ENCODE measurements around the gene SLC34A1. TPM values are rescaled to one million over a fixed set of nuclear protein-coding genes. Genes with fewer than 3 reads are reported as not detected.
"Not testable (repeated sequence)": the region's sequence is repeated elsewhere in the genome, so short reads cannot be mapped to it uniquely, and the experiment has no call there.

Gene SLC34A1
- total RNA-seq, 1 experiment from 2014 or later: 0.28 TPM

DNA sequence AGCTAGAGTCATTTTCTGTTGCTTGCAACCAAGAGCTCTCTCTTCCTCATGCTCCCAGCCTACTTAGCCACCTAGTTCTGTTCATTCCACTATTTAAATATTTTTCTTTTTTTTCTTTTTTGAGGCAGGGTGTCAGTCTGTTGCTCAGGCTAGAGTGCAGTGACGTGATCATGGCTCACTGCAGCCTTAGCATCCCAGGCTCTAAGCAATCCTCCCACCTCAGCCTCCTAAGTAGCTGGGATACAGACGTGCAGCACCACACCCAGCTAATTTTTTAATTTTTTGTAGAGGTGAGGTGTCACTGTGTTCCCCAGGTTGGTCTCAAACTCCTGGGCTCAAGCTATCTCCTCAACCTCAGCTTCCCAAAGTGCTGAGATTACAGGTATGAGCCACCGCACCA is 30.2 kb downstream of the SLC34A1 start:
- no peak overlapping the region for H3K4me2 ChIP-seq
- intact Hi-C loops (cut with micrococcal nuclease; ENCODE audit: unreplicated experiment): no loop called here
- H3K4me3 ChIP-seq: no peak overlapping the region
- POLR2A ChIA-PET (ENCODE audit: unreplicated experiment): interaction anchor here (0.6 kb wide), 1 partner anchor 66 kb away, joined by 22 read pairs; no protein-coding TSS in a partner anchor
- H3K9me2 ChIP-seq (ENCODE audit: insufficient read depth): no peaks in the 10 kb centered on the region
- no peak overlapping the region for H2AFZ ChIP-seq
- BruUV-seq (replicated peaks): no TSS peak
- CTCF ChIA-PET: interaction anchor here (0.6 kb wide), 1 partner anchor 31 kb away, joined by 3 read pairs; no protein-coding TSS in a partner anchor
- no peak overlapping the region for H3K27ac ChIP-seq
- H3K36me3 ChIP-seq (ENCODE audit: low read depth): no peaks in the 10 kb centered on the region
- 0 out of 2 replicates have a peak, but pooled peaks cover 4% of the 10 kb centered on the region for H3K4me1 ChIP-seq (replicated peaks; ENCODE audit: insufficient read depth)
- no peaks in the 10 kb centered on the region for H3K9me3 ChIP-seq (ENCODE audit: insufficient read depth, low read depth)
- TF ChIP-seq, protein P1, sequence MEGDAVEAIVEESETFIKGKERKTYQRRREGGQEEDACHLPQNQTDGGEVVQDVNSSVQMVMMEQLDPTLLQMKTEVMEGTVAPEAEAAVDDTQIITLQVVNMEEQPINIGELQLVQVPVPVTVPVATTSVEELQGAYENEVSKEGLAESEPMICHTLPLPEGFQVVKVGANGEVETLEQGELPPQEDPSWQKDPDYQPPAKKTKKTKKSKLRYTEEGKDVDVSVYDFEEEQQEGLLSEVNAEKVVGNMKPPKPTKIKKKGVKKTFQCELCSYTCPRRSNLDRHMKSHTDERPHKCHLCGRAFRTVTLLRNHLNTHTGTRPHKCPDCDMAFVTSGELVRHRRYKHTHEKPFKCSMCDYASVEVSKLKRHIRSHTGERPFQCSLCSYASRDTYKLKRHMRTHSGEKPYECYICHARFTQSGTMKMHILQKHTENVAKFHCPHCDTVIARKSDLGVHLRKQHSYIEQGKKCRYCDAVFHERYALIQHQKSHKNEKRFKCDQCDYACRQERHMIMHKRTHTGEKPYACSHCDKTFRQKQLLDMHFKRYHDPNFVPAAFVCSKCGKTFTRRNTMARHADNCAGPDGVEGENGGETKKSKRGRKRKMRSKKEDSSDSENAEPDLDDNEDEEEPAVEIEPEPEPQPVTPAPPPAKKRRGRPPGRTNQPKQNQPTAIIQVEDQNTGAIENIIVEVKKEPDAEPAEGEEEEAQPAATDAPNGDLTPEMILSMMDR (conservative IDR thresholded peaks at IDR 0.05): no peak
- TF ChIP-seq EZH2 (IDR thresholded peaks at IDR 0.05; ENCODE audit: low read depth): no peak
- no peaks in the 10 kb centered on the region for H4K20me1 ChIP-seq (ENCODE audit: insufficient read depth)
- no peak for DNase-seq
- no peaks in the 10 kb centered on the region for H3K27me3 ChIP-seq (ENCODE audit: insufficient read depth, low read depth)
- no peaks in the 10 kb centered on the region for H3K79me2 ChIP-seq (ENCODE audit: low read depth)
- no peaks in the 10 kb centered on the region for H3F3A ChIP-seq (ENCODE audit: insufficient read depth, low read depth)

DNA sequence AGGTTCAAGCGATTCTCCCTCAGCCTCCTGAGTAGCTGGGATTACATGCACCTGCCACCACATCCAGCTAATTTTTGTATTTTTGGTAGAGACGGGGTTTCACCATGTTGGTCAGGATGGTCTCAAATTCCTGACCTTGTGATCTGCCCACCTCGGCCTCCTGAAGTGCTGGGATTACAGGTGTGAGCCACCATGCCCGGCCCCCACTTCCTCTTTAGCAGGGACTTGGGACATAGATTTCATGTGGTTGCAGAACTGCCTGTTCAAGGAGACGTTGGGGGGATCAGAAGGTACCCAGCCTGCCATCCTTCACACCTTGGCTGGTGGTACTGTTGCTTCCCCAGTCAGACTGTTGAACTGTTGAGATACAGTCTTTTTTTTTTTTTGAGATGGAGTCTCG is 32.8 kb downstream of the SLC34A1 start:
- H3F3A ChIP-seq (ENCODE audit: insufficient read depth, low read depth); H3K9me3 ChIP-seq (ENCODE audit: insufficient read depth, low read depth); H3K4me1 ChIP-seq (replicated peaks; ENCODE audit: insufficient read depth); H3K4me3 ChIP-seq; BruUV-seq (replicated peaks); intact Hi-C loops (cut with micrococcal nuclease; ENCODE audit: unreplicated experiment); H3K79me2 ChIP-seq (ENCODE audit: low read depth); H3K4me2 ChIP-seq; H3K27me3 ChIP-seq (ENCODE audit: insufficient read depth, low read depth); POLR2A ChIA-PET (ENCODE audit: unreplicated experiment); H4K20me1 ChIP-seq (ENCODE audit: insufficient read depth); H3K36me3 ChIP-seq (ENCODE audit: low read depth); DNase-seq; H3K9me2 ChIP-seq (ENCODE audit: insufficient read depth); H2AFZ ChIP-seq; H3K27ac ChIP-seq: not testable (repeated sequence)
- CTCF ChIA-PET: interaction anchor here (1.1 kb wide), 1 partner anchor 39 kb away, joined by 4 read pairs; no protein-coding TSS in a partner anchor

DNA sequence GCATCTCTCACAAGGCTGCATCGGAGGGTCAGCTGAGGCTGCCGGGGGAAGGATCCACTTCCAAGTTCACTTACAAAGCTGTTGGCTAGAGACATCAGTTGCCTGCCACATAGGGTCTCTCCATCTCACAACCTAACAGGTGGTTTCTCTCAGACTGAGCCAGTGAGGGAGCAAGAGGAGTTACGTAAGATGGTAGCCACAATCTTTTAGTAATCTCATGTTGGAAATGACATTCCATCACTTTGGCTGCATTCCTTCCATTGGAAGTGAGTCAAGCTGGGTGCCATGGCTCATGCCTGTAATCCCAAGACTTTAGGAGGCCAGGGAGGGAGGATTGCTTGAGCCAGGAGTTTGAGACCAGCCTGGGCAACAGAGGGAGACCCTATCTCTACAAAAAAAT is 34.8 kb downstream of the SLC34A1 start:
- Histone ChIP-seq H3F3A (ENCODE audit: insufficient read depth, low read depth) (no peaks in the 10 kb centered on the region), H2AFZ (no peak overlapping the region), H3K27me3 (ENCODE audit: insufficient read depth, low read depth) (no peaks in the 10 kb centered on the region), H3K4me1 (replicated peaks; ENCODE audit: insufficient read depth) (0 out of 2 replicates have a peak, but pooled peaks cover 4% of the 10 kb centered on the region), H3K79me2 (ENCODE audit: low read depth) (no peaks in the 10 kb centered on the region), H3K4me3 (no peak overlapping the region), H3K27ac (no peak overlapping the region), H3K9me2 (ENCODE audit: insufficient read depth) (no peaks in the 10 kb centered on the region), H3K4me2 (no peak overlapping the region), H3K9me3 (ENCODE audit: insufficient read depth, low read depth) (no peaks in the 10 kb centered on the region), H3K36me3 (ENCODE audit: low read depth) (no peaks in the 10 kb centered on the region), H4K20me1 (ENCODE audit: insufficient read depth) (no peaks in the 10 kb centered on the region)
- TF ChIP-seq EZH2 (IDR thresholded peaks at IDR 0.05; ENCODE audit: low read depth): no peak
- TF ChIP-seq, protein P1 (conservative IDR thresholded peaks at IDR 0.05): no peak
- ChIA-PET POLR2A (ENCODE audit: unreplicated experiment) (no interaction called here), CTCF (no interaction called here)
- intact Hi-C loops (cut with micrococcal nuclease; ENCODE audit: unreplicated experiment): no loop called here
- peak in 1 of 2 experiments; percentile 60 for DNase-seq
- BruUV-seq (replicated peaks): no TSS peak

DNA sequence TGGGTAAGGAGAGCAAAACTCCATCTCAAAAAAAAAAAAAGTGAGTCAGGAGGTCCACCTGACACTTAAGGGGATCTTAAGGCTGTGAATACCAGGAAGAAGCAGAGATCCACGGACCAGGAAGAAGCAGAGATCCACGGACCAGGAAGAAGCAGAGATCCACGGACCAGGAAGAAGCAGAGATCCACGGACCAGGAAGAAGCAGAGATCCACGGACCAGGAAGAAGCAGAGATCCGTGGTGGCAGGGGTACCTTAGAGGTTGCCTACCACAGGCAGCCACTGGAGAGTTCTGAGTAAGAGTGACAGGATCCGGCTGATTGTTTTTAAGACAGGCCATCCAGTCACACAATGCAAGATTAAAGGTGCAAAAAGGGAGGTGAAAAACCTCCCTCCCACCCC is 36.2 kb downstream of the SLC34A1 start:
- H3K27me3 ChIP-seq (ENCODE audit: insufficient read depth, low read depth); CTCF ChIA-PET; BruUV-seq (replicated peaks); H2AFZ ChIP-seq; H3F3A ChIP-seq (ENCODE audit: insufficient read depth, low read depth); POLR2A ChIA-PET (ENCODE audit: unreplicated experiment); H3K36me3 ChIP-seq (ENCODE audit: low read depth); intact Hi-C loops (cut with micrococcal nuclease; ENCODE audit: unreplicated experiment); H3K9me3 ChIP-seq (ENCODE audit: insufficient read depth, low read depth); DNase-seq; H3K4me2 ChIP-seq; H3K27ac ChIP-seq; H3K79me2 ChIP-seq (ENCODE audit: low read depth); H3K4me3 ChIP-seq; H3K9me2 ChIP-seq (ENCODE audit: insufficient read depth); H4K20me1 ChIP-seq (ENCODE audit: insufficient read depth): not testable (repeated sequence)
- H3K4me1 ChIP-seq (replicated peaks; ENCODE audit: insufficient read depth): peaks cover 10% of the 10 kb centered on the region

All from PC-9 (cell line).